PFSK-1 (cell line): ENCODE data around the gene CCDC184.

Experiments used
- POLR2AphosphoS5 ChIP-seq: IDR thresholded peaks from 2 replicates; pipeline ENCODE4 v1.6.1; 2012; ENCODE audit warnings: low read depth, mild to moderate bottlenecking, control low read depth, low read length, moderate library complexity
- REST ChIP-seq, 2 experiments: IDR thresholded peaks; 2 replicates each; pipeline versions ENCODE4 v1.6.1 to v1.8.0; 2011 to 2012; ENCODE audit warnings: low read depth in 2 of 2, low read length in 2 of 2, control low read depth in 1 of 2, inconsistent platforms in 1 of 2, mild to moderate bottlenecking in 1 of 2, moderate library complexity in 1 of 2; ENCODE audit not compliant: insufficient read depth in 1 of 2
- SIN3A ChIP-seq: IDR thresholded peaks from 2 replicates; pipeline ENCODE4 v1.6.1; 2012; ENCODE audit warnings: mild to moderate bottlenecking, low read length, moderate library complexity, borderline replicate concordance; ENCODE audit not compliant: insufficient read depth
- TAF1 ChIP-seq: IDR thresholded peaks from 2 replicates; pipeline ENCODE4 v1.6.1; 2012; ENCODE audit warnings: low read length, control low read depth, borderline replicate concordance; ENCODE audit not compliant: insufficient read depth

GRCh38 chr12:48185181-48185919 lies 1.9 kb downstream of the CCDC184 start:
- TF ChIP-seq POLR2AphosphoS5 (no peak), REST (IDR thresholded peaks at IDR 0.05; ENCODE audit: insufficient read depth in 1 of 2, low read depth in 2 of 2, low read length in 2 of 2) (no peak), SIN3A (no peak), TAF1 (no peak)
